ENCODE data around the gene RASEF. TPM values are rescaled to one million over a fixed set of nuclear protein-coding genes. Genes with fewer than 3 reads are reported as not detected.

The RASEF gene
- total and polyA plus RNA-seq, 2 of the 4 experiments (the other 2 are of a cell fraction): under 0.01 to 0.05 TPM

GRCh38 chr9:83027153-83027891 is 35.6 kb downstream of the RASEF start:
- Histone ChIP-seq H4K8ac (ENCODE audit: low read depth in 2 of 2, low read length in 2 of 2) (peak overlapping the region; percentile 6 to 58; a peak in 3 of 4 replicates), H3K9me1 (ENCODE audit: insufficient read depth, low read length) (peaks cover 5% of the 10 kb centered on the region), H3K36me3 (ENCODE audit: control insufficient read depth, insufficient read depth, low read length) (no peaks in the 10 kb centered on the region), H2BK120ac (ENCODE audit: low read depth, low read length) (peak overlapping the region; percentile 86), H3K4me3 (ENCODE audit: insufficient read depth, low read depth, low read length) (no peak overlapping the region), H3K9ac (ENCODE audit: low read depth, low read length) (no peak overlapping the region), H3K79me1 (ENCODE audit: low read depth in 1 of 2, low read length in 2 of 2) (no peaks in the 10 kb centered on the region), H2AFZ (replicated peaks; ENCODE audit: low read length, poor library complexity) (peak overlapping the region; percentile 16), H3K9me3 (ENCODE audit: control insufficient read depth, insufficient read depth, low read length) (no peaks in the 10 kb centered on the region), H4K20me1 (ENCODE audit: insufficient read depth, low read length) (no peaks in the 10 kb centered on the region), H4K5ac (ENCODE audit: low read depth, low read length) (no peak overlapping the region), H3K4ac (ENCODE audit: low read depth, low read length) (peak overlapping the region; percentile 83), H3K27me3 (ENCODE audit: control insufficient read depth, insufficient read depth, low read length) (no peaks in the 10 kb centered on the region), H2BK15ac (ENCODE audit: low read depth, low read length) (peak overlapping the region; percentile 77), H3K27ac (ENCODE audit: insufficient read depth, low read length) (peak overlapping the region; percentile 26; the same call in 1 of the 2 replicates), H2AK5ac (ENCODE audit: low read depth, low read length) (no peak overlapping the region; the same call in 1 of the 2 replicates), H4K91ac (ENCODE audit: insufficient read depth, low read depth, low read length) (peak overlapping the region; percentile 55), H3K14ac (replicated peaks; ENCODE audit: low read depth, low read length) (peak overlapping the region; percentile 77), H2BK5ac (ENCODE audit: low read depth, low read length, poor library complexity, severe bottlenecking) (peak overlapping the region; percentile 52), H2AK9ac (replicated peaks; ENCODE audit: low read depth, low read length, poor library complexity) (no peak overlapping the region), H3K4me2 (ENCODE audit: low read depth, low read length) (0 out of 2 replicates have a peak overlapping the region, but pooled peaks have one; percentile 34), H3K18ac (ENCODE audit: low read depth, low read length) (peak overlapping the region; percentile 75; the same call in 1 of the 2 replicates), H2BK20ac (ENCODE audit: low read depth, low read length) (peak overlapping the region; percentile 84), H3K23ac (ENCODE audit: low read depth, low read length) (peak overlapping the region; percentile 17; the same call in 1 of the 2 replicates), H3K4me1 (ENCODE audit: control insufficient read depth, insufficient read depth, low read length) (peaks cover 12% of the 10 kb centered on the region), H3K56ac (ENCODE audit: extremely low read depth, insufficient read depth, low read length) (peak overlapping the region; percentile 16; the same call in 1 of the 2 replicates)
- dilution Hi-C loops (cut with HindIII; ENCODE audit: low sequenced_read_pairs, unreplicated experiment): no loop called here
- DNase-seq (peak; percentile 90), ATAC-seq (ENCODE audit: low read depth) (peak; percentile 87)
- ChIA-PET CTCF (interaction anchor here (0.8 kb wide), 1 partner anchor 10 kb away, joined by 4 read pairs; no protein-coding TSS in a partner anchor), POLR2A (ENCODE audit: unreplicated experiment) (no interaction called here)
- BruUV-seq (replicated peaks): no TSS peak
- in situ Hi-C loops (cut with MboI; ENCODE audit: low sequenced_read_pairs): no loop called here
- intact Hi-C loops (cut with micrococcal nuclease): no loop called here
- no CpG with 5 or more reads among the region's 5 CpGs for WGBS, 2 experiments (ENCODE audit: extremely low coverage in 2 of 2, insufficient read length in 1 of 2)
- no peak for TF ChIP-seq MAFK (IDR thresholded peaks at IDR 0.05; ENCODE audit: low read depth, low read length)
- TF ChIP-seq ELK1 (IDR thresholded peaks at IDR 0.05; ENCODE audit: borderline replicate concordance, low read depth, low read length): no peak
- no peak for TF ChIP-seq POLR2A (IDR thresholded peaks at IDR 0.05; ENCODE audit: low read depth, low read length)
- TF ChIP-seq CEBPB (IDR thresholded peaks at IDR 0.05; ENCODE audit: low read depth, low read length): peak; percentile 72
- TF ChIP-seq RAD21 (IDR thresholded peaks at IDR 0.05; ENCODE audit: low read length): no peak
- no peak for TF ChIP-seq USF2 (IDR thresholded peaks at IDR 0.05; ENCODE audit: low read depth, low read length)
- TF ChIP-seq MAZ (IDR thresholded peaks at IDR 0.05; ENCODE audit: borderline replicate concordance, low read depth, low read length): no peak
- no peak for TF ChIP-seq NFE2L2 (IDR thresholded peaks at IDR 0.05; ENCODE audit: low read depth, low read length)
- TF ChIP-seq CHD1 (IDR thresholded peaks at IDR 0.05; ENCODE audit: low read depth, low read length): no peak
- no peak for TF ChIP-seq SMC3 (IDR thresholded peaks at IDR 0.05; ENCODE audit: low read depth, low read length)
- no peak for TF ChIP-seq MXI1 (IDR thresholded peaks at IDR 0.05; ENCODE audit: borderline replicate concordance, low read depth, low read length)
- peak; percentile 49; the same call in 1 of the 2 replicates for TF ChIP-seq BHLHE40 (IDR thresholded peaks at IDR 0.05; ENCODE audit: low read depth, low read length)
- TF ChIP-seq FOS (IDR thresholded peaks at IDR 0.05; ENCODE audit: low read depth, low read length): peak; percentile 94
- TF ChIP-seq CTCF (conservative IDR thresholded peaks at IDR 0.05; ENCODE audit: low read depth, low read length): no peak
